ENCODE data around the gene SLC25A41.

DNA sequence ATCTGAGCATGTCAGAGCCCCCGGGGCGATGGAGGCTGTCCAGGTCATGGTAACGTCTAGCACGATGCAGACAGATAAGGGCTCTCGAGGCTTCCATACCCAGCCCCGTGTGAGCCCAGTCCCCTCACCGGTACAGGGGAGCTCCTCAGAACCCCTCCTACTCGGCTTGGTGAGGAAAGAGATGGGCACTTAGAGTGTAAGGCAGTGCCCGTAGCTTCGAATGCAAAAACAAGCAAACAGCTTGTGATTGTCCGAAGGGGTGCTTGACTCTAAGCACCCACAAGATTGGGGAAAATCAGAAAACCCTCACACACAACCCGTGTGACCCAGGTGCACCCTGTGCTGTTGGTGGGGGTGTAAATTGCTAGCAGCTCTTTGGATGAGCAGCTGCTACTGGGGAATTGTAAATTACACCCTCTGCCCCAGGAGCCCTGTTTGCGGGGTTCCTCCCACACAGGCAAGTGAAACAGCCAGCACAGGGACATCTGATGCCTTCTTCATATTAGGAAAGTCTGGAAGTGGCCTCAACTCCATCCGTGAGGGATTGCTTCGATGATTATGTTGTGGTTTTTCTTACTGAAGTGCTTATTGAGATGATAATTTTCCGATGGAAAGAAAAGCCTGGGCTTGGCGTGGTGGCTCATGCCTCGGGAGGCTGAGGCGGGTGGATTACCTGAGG lies 56.9 kb downstream of the SLC25A41 start:
- TF ChIP-seq, protein P1, sequence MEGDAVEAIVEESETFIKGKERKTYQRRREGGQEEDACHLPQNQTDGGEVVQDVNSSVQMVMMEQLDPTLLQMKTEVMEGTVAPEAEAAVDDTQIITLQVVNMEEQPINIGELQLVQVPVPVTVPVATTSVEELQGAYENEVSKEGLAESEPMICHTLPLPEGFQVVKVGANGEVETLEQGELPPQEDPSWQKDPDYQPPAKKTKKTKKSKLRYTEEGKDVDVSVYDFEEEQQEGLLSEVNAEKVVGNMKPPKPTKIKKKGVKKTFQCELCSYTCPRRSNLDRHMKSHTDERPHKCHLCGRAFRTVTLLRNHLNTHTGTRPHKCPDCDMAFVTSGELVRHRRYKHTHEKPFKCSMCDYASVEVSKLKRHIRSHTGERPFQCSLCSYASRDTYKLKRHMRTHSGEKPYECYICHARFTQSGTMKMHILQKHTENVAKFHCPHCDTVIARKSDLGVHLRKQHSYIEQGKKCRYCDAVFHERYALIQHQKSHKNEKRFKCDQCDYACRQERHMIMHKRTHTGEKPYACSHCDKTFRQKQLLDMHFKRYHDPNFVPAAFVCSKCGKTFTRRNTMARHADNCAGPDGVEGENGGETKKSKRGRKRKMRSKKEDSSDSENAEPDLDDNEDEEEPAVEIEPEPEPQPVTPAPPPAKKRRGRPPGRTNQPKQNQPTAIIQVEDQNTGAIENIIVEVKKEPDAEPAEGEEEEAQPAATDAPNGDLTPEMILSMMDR (IDR thresholded peaks at IDR 0.05; ENCODE audit: low read length), result no peak
- no peak for TF ChIP-seq EZH2 (IDR thresholded peaks at IDR 0.05; ENCODE audit: borderline replicate concordance, low read length)
